ENCODE measurements around the gene SLC45A3.

DNA sequence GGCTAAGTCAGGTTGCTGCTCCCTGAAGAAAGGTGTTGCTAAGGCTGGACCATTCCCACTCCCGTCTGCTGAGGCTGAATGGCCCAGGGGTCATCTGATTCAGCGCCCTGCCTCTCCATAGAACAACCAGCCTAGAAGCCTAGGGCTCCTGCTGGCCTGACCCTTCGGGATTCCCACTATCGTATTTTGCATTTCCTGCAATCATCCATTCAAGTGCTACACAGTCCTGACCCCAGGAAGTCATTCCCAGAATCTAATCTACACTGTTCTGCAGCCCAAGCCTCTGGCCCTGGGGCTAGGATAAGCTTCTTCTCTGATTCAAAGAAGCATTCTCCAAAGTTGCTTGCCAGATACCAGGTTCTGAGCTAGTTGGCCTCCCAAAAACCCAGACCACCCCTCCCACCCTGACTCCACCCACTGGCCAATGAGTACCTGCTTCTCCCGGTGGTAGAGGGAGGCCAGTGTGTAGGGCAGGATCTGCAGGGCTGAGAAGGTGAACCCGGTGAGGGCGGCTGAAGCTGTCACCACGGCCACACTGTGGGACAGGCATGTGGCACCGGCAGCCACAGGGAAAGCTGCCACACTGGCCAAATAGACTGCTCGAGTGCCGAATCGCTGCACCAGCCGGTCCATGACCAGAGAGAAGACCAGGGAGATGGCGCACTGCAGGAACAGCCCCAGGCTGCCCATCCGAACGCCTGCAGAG, 18.7 kb downstream of the SLC45A3 start:
- TF ChIP-seq, protein P1, sequence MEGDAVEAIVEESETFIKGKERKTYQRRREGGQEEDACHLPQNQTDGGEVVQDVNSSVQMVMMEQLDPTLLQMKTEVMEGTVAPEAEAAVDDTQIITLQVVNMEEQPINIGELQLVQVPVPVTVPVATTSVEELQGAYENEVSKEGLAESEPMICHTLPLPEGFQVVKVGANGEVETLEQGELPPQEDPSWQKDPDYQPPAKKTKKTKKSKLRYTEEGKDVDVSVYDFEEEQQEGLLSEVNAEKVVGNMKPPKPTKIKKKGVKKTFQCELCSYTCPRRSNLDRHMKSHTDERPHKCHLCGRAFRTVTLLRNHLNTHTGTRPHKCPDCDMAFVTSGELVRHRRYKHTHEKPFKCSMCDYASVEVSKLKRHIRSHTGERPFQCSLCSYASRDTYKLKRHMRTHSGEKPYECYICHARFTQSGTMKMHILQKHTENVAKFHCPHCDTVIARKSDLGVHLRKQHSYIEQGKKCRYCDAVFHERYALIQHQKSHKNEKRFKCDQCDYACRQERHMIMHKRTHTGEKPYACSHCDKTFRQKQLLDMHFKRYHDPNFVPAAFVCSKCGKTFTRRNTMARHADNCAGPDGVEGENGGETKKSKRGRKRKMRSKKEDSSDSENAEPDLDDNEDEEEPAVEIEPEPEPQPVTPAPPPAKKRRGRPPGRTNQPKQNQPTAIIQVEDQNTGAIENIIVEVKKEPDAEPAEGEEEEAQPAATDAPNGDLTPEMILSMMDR (conservative IDR thresholded peaks at IDR 0.05; ENCODE audit: low read depth, low read length) = no peak
- TF ChIP-seq POLR2A (IDR thresholded peaks at IDR 0.05; ENCODE audit: low read depth, low read length) (no peak), MAFK (IDR thresholded peaks at IDR 0.05; ENCODE audit: low read depth, low read length) (no peak), RFX5 (IDR thresholded peaks at IDR 0.05; ENCODE audit: low read depth, low read length) (no peak), BHLHE40 (IDR thresholded peaks at IDR 0.05; ENCODE audit: low read depth, low read length) (no peak), MXI1 (IDR thresholded peaks at IDR 0.05; ENCODE audit: borderline replicate concordance, low read depth, low read length) (no peak), RAD21 (IDR thresholded peaks at IDR 0.05; ENCODE audit: low read length) (no peak)
- TF ChIP-seq, protein P2, sequence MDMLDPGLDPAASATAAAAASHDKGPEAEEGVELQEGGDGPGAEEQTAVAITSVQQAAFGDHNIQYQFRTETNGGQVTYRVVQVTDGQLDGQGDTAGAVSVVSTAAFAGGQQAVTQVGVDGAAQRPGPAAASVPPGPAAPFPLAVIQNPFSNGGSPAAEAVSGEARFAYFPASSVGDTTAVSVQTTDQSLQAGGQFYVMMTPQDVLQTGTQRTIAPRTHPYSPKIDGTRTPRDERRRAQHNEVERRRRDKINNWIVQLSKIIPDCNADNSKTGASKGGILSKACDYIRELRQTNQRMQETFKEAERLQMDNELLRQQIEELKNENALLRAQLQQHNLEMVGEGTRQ (IDR thresholded peaks at IDR 0.05; ENCODE audit: low read depth, low read length) = no peak

Data from IMR-90 (cell line).